Posterior cingulate gyrus (tissue), 11 donors: Measurements from ENCODE around the gene ACOX1.
"Not testable (repeated sequence)": the region's sequence is repeated elsewhere in the genome, so short reads cannot be mapped to it uniquely, and the experiment has no call there.

Experiments used
- DNase-seq, 10 donors: peaks; one replicate each; pipeline versions ENCODE4 v3.0.0 to v3.0.0-alpha.2; 2020 to 2021; ENCODE audit warnings: mixed read lengths in 3 of 10
- intact Hi-C: fragments of 100-400 bp; cut with DNase I; formaldehyde crosslinking; loops from one replicate; pipeline ENCODE4 v1.15.1; 2023

The ACOX1 gene

GRCh38 chr17:75991396-75991795 lies 12.4 kb upstream of the ACOX1 start:
- DNase-seq = peak in 3 of 10 donors; percentile 28 to 40 (median 35)
- intact Hi-C loops = no loop called here

GRCh38 chr17:75987041-75987440 lies 8.1 kb upstream of the ACOX1 start:
- DNase-seq = peak in 1 of 10 donors; percentile 8
- intact Hi-C loops = no loop called here

GRCh38 chr17:75985986-75986385 lies 7.0 kb upstream of the ACOX1 start:
- intact Hi-C loops = no loop called here
- no peak for DNase-seq

GRCh38 chr17:75983501-75984181 lies 4.7 kb upstream of the ACOX1 start:
- intact Hi-C loops = no loop called here
- DNase-seq = peak in 2 of 10 donors; percentile 60 to 77

DNA sequence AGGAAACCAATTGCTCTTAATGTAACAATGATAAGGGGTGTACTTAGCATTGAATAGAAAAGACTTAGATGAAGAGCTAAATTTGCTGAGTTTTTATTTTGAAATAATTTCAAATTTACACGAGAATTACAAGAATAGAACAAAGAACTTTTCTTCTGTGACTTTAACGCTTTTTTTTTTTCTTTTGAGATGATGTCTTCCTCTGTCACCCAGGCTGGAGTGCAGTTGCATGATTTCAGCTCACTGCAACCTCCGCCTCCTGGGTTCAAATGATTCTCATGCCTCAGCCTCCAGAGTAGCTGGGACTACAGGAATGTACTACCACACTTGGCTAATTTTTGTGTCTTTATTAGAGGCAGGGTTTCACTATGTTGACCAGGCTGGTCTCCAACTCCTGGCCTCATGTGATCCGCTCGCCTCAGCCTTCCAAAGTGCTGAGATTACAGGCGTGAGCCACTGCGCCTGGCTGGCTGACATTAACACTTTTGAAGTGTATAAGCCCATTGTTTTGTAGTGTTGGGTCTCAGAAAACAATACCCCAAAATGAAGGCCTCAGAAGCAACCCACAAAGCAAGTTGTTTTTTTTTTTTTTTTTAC lies 2.2 kb upstream of the ACOX1 start:
- peak in 1 of 10 donors; percentile 43 for DNase-seq
- intact Hi-C loops = no loop called here

GRCh38 chr17:75980188-75981018 lies 1.4 kb upstream of the ACOX1 start:
- DNase-seq = peak in 1 of 10 donors; percentile 59
- intact Hi-C loops = no loop called here

GRCh38 chr17:75979705-75980187 lies 780 bp upstream of the ACOX1 start:
- intact Hi-C loops = loop anchor here (1.0 to 2.0 kb wide), 2 partner anchors 25 to 38 kb away; partner anchors contain the start of gene FBF1
- DNase-seq = peak in 1 of 10 donors; percentile 80

- DNase-seq = no peak
- intact Hi-C loops = no loop called here
Observed at GRCh38 chr17:75976175-75976848, 2.7 kb downstream of the ACOX1 start.

DNA sequence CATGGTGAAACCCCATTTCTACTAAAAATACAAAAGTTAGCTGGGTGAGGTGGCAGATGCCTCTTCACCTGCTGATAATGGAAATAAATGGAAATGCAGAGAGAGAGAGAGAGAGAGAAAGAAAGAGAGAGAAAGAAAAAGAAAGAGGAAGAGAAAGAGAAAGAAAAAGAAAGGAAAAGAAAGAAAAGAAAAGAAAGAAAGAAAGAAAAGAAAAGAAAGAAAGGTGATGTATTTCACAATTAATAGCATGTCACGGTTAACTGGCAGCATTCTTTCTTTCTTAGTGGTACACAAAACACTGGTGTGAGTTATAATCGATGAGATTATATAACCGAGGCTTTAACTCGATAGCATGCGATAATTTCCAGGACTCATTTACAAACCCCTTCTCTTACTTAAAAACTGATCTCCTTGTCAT lies 3.2 kb downstream of the ACOX1 start:
- intact Hi-C loops = no loop called here
- DNase-seq = no peak

GRCh38 chr17:75975187-75975586 lies 3.8 kb downstream of the ACOX1 start:
- peak in 1 of 10 donors; percentile 6 for DNase-seq
- intact Hi-C loops = not testable (repeated sequence)

- intact Hi-C loops = no loop called here
- DNase-seq = no peak
Observed at GRCh38 chr17:75970626-75971025, 8.3 kb downstream of the ACOX1 start.

GRCh38 chr17:75970011-75970523 lies 8.9 kb downstream of the ACOX1 start:
- intact Hi-C loops = no loop called here

DNA sequence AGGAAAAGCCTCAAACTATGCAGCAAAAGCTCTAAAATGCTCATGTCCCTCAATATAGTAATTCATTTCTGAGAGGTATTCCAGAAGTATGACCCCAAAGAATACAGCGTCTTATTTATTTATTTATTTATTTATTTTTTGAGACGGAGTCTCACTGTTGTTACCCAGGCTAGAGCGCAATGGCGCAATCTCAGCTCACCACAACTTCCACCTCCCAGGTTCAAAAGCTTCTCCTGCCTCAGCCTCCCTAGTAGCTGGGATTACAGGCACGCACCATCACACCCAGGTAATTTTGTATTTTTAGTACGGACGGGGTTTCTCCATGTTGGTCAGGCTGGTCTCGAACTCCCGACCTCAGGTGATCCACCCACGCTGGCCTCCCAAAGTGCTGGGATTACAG lies 9.9 kb downstream of the ACOX1 start:
- DNase-seq, intact Hi-C loops: not testable (repeated sequence)

More at GRCh38 chr17:75970011-75970523, 8.9 kb downstream of the ACOX1 start:
- no peak for DNase-seq

GRCh38 chr17:75965468-75965867 lies 13.5 kb downstream of the ACOX1 start:
- intact Hi-C loops = no loop called here
- DNase-seq = no peak

- no peak for DNase-seq
- intact Hi-C loops = no loop called here
Observed at GRCh38 chr17:75959839-75960511, 19.0 kb downstream of the ACOX1 start.

DNA sequence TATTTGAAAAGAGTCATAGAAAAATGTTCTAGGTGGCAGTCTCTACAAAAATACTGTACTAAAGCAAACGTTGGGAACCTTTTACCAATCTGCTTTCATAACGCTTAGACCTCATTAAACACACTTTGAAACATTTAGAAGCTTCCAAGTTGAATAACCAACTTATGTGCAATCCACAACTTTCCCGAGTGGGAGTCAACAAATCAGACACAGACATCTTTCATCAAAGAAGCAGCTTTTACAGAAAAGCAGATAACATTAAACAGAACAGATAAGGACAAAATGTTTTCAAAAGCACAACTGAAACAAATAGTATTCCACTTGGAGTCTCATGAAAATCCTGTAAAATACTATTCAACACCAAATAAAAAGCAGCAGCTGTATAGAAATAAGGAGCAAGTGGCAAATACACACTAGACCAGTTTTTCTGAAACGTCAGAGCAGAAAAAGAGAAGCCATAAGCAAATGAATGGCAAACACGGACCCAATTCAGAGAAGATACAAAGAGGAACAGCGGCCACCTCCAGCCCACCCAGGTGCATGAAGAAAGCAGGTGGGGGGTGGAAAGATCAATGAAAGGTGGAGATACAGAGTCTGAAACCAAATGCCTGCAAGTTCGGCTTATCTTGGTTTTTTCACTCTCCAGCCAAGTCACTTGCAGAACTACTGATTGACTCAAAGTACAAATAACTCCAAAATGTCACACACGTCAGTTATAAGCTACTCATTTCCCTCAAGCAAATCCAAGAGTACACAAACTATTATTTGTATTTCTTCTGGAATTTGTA lies 19.7 kb downstream of the ACOX1 start:
- no peak for DNase-seq
- intact Hi-C loops = no loop called here

- intact Hi-C loops = no loop called here
- peak in 2 of 10 donors; percentile 32 to 86 for DNase-seq
Observed at GRCh38 chr17:75950855-75951554, 28.0 kb downstream of the ACOX1 start.

- intact Hi-C loops = no loop called here
- no peak for DNase-seq
Observed at GRCh38 chr17:75950421-75950820, 28.5 kb downstream of the ACOX1 start.
